Upper lobe of right lung (tissue), 1 donor: Measurements from ENCODE around the gene ATP2A1. TPM values are rescaled to one million over a fixed set of nuclear protein-coding genes. Genes with fewer than 3 reads are reported as not detected.

Experiments
- ATAC-seq: fragments of 200-7000 bp; cut with Tn5 transposase; one replicate; pipeline ENCODE4 v1.9.1; 2020; ENCODE audit warnings: mild to moderate bottlenecking, moderate library complexity
- DNase-seq: peaks from one replicate; pipeline ENCODE4 v3.0.0-alpha.2; 2020
- H3K27ac ChIP-seq: fragments of 200-600 bp; one replicate; pipeline ENCODE4 v1.8.0; 2022
- H3K27me3 ChIP-seq: fragments of 200-600 bp; one replicate; pipeline ENCODE4 v1.8.0; 2022; ENCODE audit warnings: mild to moderate bottlenecking
- H3K36me3 ChIP-seq: fragments of 200-600 bp; one replicate; pipeline ENCODE4 v1.8.0; 2022
- H3K4me1 ChIP-seq: fragments of 200-600 bp; one replicate; pipeline ENCODE4 v1.8.0; 2022
- H3K4me3 ChIP-seq: fragments of 200-600 bp; one replicate; pipeline ENCODE4 v1.8.0; 2022; ENCODE audit warnings: mild to moderate bottlenecking
- H3K9me3 ChIP-seq: fragments of 200-600 bp; one replicate; pipeline ENCODE4 v1.8.0; 2022
- intact Hi-C: fragments of 100-400 bp; cut with DNase I; formaldehyde crosslinking; loops from one replicate; pipeline ENCODE4 v1.11.0; 2022
- total RNA-seq: library from RNA; stranded (reverse); fragmentation: NEBNext Ultra II Directional; extraction: Animal tissue kit (Norgen Biotek cat#: 25700); gene quantifications from one replicate; pipeline ENCODE4 v1.2.1, GENCODE V29; 2021
- TF ChIP-seq, protein P1 (sequence below): fragments of 200-600 bp; IDR thresholded peaks from one replicate; pipeline ENCODE4 v1.8.0; 2022; ENCODE audit warnings: antibody characterized with exemption
- donor health status: DM: no; HTN: yes; CAD: no; lungs with severe emphysema.

Gene ATP2A1
- total RNA-seq, 1 donor from 2014 or later = 0.46 TPM

DNA sequence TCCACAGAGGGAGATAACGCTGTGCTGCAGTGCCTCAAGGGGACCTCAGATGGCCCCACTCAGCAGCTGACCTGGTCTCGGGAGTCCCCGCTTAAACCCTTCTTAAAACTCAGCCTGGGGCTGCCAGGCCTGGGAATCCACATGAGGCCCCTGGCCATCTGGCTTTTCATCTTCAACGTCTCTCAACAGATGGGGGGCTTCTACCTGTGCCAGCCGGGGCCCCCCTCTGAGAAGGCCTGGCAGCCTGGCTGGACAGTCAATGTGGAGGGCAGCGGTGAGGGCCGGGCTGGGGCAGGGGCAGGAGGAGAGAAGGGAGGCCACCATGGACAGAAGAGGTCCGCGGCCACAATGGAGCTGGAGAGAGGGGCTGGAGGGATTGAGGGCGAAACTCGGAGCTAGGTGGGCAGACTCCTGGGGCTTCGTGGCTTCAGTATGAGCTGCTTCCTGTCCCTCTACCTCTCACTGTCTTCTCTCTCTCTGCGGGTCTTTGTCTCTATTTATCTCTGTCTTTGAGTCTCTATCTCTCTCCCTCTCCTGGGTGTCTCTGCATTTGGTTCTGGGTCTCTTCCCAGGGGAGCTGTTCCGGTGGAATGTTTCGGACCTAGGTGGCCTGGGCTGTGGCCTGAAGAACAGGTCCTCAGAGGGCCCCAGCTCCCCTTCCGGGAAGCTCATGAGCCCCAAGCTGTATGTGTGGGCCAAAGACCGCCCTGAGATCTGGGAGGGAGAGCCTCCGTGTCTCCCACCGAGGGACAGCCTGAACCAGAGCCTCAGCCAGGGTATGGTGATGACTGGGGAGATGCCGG is 54.3 kb downstream of the ATP2A1 start:
- intact Hi-C loops = no loop called here
- TF ChIP-seq, protein P1, sequence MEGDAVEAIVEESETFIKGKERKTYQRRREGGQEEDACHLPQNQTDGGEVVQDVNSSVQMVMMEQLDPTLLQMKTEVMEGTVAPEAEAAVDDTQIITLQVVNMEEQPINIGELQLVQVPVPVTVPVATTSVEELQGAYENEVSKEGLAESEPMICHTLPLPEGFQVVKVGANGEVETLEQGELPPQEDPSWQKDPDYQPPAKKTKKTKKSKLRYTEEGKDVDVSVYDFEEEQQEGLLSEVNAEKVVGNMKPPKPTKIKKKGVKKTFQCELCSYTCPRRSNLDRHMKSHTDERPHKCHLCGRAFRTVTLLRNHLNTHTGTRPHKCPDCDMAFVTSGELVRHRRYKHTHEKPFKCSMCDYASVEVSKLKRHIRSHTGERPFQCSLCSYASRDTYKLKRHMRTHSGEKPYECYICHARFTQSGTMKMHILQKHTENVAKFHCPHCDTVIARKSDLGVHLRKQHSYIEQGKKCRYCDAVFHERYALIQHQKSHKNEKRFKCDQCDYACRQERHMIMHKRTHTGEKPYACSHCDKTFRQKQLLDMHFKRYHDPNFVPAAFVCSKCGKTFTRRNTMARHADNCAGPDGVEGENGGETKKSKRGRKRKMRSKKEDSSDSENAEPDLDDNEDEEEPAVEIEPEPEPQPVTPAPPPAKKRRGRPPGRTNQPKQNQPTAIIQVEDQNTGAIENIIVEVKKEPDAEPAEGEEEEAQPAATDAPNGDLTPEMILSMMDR = no peak
- H3K27ac ChIP-seq = no peak overlapping the region
- H3K4me3 ChIP-seq = no peak overlapping the region
- H3K36me3 ChIP-seq = no peaks in the 10 kb centered on the region
- no peaks in the 10 kb centered on the region for H3K4me1 ChIP-seq
- DNase-seq (no peak), ATAC-seq (no peak)
- H3K27me3 ChIP-seq = no peaks in the 10 kb centered on the region
- H3K9me3 ChIP-seq = no peaks in the 10 kb centered on the region

DNA sequence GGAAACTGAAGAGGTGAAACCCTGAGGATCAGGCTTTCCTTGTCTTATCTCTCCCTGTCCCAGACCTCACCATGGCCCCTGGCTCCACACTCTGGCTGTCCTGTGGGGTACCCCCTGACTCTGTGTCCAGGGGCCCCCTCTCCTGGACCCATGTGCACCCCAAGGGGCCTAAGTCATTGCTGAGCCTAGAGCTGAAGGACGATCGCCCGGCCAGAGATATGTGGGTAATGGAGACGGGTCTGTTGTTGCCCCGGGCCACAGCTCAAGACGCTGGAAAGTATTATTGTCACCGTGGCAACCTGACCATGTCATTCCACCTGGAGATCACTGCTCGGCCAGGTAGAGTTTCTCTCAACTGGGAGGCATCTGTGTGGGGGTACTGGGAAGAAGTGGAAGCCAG is 54.9 kb downstream of the ATP2A1 start:
- Histone ChIP-seq H3K36me3 (no peaks in the 10 kb centered on the region), H3K9me3 (no peaks in the 10 kb centered on the region), H3K27ac (no peak overlapping the region), H3K27me3 (no peaks in the 10 kb centered on the region), H3K4me3 (no peak overlapping the region), H3K4me1 (no peaks in the 10 kb centered on the region)
- intact Hi-C loops = no loop called here
- no peak for DNase-seq
- ATAC-seq = no peak
- TF ChIP-seq, protein P1 = no peak

DNA sequence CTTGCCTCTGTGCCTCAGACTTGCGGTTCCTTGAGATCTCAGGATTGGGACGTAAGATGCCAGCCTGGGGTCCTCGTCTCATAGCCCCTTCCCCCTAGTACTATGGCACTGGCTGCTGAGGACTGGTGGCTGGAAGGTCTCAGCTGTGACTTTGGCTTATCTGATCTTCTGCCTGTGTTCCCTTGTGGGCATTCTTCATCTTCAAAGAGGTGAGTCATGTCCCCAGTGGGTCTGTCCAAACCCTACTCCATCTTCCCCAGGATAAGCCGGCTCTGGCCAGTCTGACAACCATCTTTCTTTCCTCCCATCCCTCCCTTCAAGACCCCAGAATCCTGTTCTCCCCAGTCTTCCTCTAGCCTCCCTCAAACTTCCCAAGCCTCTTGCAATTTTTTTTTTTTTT is 57.1 kb downstream of the ATP2A1 start:
- no peaks in the 10 kb centered on the region for H3K36me3 ChIP-seq
- H3K4me3 ChIP-seq = no peak overlapping the region
- H3K4me1 ChIP-seq = no peaks in the 10 kb centered on the region
- DNase-seq (no peak), ATAC-seq (no peak)
- intact Hi-C loops = no loop called here
- H3K9me3 ChIP-seq = no peaks in the 10 kb centered on the region
- H3K27ac ChIP-seq = no peak overlapping the region
- TF ChIP-seq, protein P1 = no peak
- H3K27me3 ChIP-seq = no peaks in the 10 kb centered on the region

DNA sequence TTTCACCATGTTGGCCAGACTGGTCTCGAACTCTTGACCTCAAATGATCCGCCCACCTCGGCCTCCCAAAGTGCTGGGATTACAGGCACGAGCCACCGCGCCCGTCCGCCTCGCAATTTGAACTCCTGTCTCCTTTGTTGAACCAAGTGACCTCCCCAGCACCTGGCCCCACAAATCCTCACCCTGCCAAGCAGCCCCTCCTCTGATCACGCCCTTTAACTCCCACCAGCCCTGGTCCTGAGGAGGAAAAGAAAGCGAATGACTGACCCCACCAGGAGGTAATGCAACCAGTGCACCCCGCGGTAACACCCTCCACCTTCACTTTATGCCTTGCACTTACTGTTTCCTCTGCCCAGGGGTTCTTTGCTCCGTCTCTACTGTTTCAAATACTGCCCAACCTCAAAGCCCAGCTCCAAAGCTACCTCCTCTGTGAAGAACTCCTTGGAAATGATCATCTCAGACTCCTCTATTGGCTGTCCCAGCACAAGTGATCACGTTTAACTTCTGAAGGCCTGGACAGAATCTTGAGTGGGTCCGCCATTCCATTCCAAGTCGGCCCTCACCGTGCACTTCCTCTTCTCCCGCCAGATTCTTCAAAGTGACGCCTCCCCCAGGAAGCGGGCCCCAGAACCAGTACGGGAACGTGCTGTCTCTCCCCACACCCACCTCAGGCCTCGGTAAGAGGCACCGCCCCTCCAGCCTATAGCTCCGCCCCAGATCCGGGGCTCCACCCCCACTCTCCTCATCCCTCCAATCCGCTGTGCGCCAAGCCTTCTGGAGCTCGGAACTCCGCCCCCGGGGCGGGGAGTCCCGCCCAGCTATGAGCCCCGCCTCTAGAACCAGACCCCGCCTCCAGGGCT is 57.9 kb downstream of the ATP2A1 start:
- ATAC-seq = peak; percentile 99
- Histone ChIP-seq H3K27ac (no peak overlapping the region), H3K4me3 (peak overlapping the region; percentile 29), H3K4me1 (no peaks in the 10 kb centered on the region), H3K9me3 (no peaks in the 10 kb centered on the region), H3K36me3 (no peaks in the 10 kb centered on the region), H3K27me3 (no peaks in the 10 kb centered on the region)
- intact Hi-C loops = no loop called here
- DNase-seq = peak; percentile 92
- TF ChIP-seq, protein P1 = no peak

DNA sequence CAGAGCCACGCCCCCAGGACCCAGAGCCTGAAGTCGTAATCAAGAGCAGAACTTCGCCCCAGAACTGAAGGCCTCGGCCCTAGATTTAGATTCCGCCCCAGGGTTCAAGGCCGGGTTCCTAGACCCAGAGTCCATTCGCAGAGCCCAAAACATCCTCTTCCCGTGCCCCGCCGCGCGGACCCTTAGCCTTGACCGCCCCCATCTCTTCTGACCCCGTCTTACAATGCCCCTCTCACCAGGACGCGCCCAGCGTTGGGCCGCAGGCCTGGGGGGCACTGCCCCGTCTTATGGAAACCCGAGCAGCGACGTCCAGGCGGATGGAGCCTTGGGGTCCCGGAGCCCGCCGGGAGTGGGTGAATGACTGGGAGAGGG is 58.5 kb downstream of the ATP2A1 start:
- H3K27me3 ChIP-seq = no peaks in the 10 kb centered on the region
- no peak overlapping the region for H3K27ac ChIP-seq
- ATAC-seq = no peak
- intact Hi-C loops = no loop called here
- H3K9me3 ChIP-seq = no peaks in the 10 kb centered on the region
- H3K36me3 ChIP-seq = no peaks in the 10 kb centered on the region
- no peak overlapping the region for H3K4me3 ChIP-seq
- no peaks in the 10 kb centered on the region for H3K4me1 ChIP-seq
- TF ChIP-seq, protein P1 = no peak
- DNase-seq = no peak
